Measurements from ENCODE around the gene MGAT5.

- no peak for TF ChIP-seq CTCF (IDR thresholded peaks at IDR 0.05)
- no peak for TF ChIP-seq POLR2A (IDR thresholded peaks at IDR 0.05)
Observed at GRCh38 chr2:134436706-134437105, 182.8 kb downstream of the MGAT5 start.
